NB4 (cell line): Measurements from ENCODE around the gene SH3PXD2A.

Source experiments
- DNase-seq: peaks from one replicate; pipeline ENCODE4 v3.0.0; 2010; ENCODE audit warnings: low read depth
- H3K4me3 ChIP-seq: one replicate; pipeline ENCODE4 v1.5.1; 2011; ENCODE audit warnings: mild to moderate bottlenecking, low read depth, low read length, moderate library complexity
- MYC ChIP-seq: IDR thresholded peaks from 2 replicates; pipeline ENCODE4 v1.6.1; 2011; ENCODE audit warnings: low read depth, low read length
- POLR2A ChIP-seq: IDR thresholded peaks from 2 replicates; pipeline ENCODE4 v1.6.1; 2011; ENCODE audit warnings: mild to moderate bottlenecking; ENCODE audit not compliant: insufficient read length; ENCODE audit errors: extremely low read depth
- TF ChIP-seq, protein P1 (sequence below): IDR thresholded peaks from 2 replicates; pipeline ENCODE4 v1.6.1; 2011; ENCODE audit warnings: low read depth, low read length
- TF ChIP-seq, protein P2 (sequence below): IDR thresholded peaks from one replicate; pipeline ENCODE4 v1.5.1; 2012; ENCODE audit warnings: low read depth, low read length

The SH3PXD2A gene

DNA sequence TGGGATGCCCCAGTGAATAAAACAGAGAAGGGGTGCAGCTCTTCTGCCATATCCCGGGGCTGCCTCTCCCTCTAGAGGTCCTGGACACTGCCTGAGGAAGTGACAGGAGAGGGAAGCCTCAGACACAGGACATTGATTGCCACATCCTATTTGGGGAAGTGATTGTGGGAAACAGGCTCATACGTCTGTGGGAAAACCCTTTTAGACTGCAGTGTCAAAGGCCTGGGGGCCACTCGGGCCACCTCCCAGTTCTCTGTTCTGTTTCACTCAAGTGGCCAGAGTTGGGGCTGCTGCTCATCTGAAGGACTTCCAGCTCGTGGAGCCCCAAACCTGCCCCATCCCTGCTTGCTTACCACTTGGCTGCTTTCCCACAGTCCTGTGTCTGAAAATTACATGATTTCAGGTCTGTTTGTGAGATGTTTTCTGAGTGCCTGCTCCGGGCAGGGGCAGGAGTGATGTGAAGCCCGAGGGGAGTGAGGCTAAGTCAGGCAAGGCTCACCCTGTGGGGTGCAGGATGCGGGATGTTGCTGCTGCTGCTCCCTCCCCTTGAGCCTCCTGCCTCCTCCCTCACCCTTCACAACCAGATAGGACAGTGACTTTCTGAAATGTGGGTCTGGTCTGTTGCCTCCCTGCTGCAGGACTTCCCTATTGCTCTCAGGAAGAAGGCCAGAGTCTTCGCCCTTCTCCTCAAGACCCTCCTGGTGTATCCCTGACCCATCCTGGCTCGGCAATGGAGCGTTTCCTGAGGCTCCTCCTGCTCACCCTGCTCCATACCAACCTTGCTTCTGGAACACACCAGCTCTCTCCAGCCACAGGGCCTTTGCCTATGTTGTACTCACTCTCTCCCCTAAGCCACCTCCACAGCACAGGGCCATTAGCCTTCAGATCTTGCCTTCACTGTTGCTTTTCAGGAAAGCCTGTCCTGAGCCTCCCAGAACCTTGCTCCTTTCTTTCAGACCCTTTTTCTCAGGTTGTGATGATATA, 303.5 kb downstream of the SH3PXD2A start:
- H3K4me3 ChIP-seq = no peak overlapping the region
- TF ChIP-seq, protein P1, sequence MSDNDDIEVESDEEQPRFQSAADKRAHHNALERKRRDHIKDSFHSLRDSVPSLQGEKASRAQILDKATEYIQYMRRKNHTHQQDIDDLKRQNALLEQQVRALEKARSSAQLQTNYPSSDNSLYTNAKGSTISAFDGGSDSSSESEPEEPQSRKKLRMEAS = no peak
- TF ChIP-seq MYC (no peak), POLR2A (no peak)
- TF ChIP-seq, protein P2, sequence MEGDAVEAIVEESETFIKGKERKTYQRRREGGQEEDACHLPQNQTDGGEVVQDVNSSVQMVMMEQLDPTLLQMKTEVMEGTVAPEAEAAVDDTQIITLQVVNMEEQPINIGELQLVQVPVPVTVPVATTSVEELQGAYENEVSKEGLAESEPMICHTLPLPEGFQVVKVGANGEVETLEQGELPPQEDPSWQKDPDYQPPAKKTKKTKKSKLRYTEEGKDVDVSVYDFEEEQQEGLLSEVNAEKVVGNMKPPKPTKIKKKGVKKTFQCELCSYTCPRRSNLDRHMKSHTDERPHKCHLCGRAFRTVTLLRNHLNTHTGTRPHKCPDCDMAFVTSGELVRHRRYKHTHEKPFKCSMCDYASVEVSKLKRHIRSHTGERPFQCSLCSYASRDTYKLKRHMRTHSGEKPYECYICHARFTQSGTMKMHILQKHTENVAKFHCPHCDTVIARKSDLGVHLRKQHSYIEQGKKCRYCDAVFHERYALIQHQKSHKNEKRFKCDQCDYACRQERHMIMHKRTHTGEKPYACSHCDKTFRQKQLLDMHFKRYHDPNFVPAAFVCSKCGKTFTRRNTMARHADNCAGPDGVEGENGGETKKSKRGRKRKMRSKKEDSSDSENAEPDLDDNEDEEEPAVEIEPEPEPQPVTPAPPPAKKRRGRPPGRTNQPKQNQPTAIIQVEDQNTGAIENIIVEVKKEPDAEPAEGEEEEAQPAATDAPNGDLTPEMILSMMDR = no peak
- DNase-seq = peak; percentile 58

DNA sequence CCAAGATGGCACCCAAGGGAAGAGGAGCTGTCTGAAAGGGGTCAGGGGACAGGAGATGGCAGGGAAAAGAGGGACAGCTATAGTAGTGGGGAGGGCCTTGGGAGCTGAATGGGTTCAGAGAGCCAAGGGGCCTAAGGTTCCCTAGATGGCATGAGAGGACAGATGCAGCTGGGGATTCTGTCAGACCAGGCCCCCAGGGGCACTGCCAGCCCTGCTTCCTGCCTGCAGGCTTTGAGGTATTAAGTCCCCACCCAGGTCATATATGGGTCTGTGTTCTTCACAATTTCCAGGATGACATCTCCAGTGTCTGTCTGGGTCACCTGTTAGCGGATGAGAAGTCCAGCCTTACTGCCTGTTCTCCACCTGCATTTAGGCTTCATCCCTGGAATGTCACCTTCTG, 305.1 kb downstream of the SH3PXD2A start:
- no peak for DNase-seq
- TF ChIP-seq POLR2A (no peak), MYC (no peak)
- TF ChIP-seq, protein P2 = no peak
- TF ChIP-seq, protein P1 = no peak
- H3K4me3 ChIP-seq = no peak overlapping the region

DNA sequence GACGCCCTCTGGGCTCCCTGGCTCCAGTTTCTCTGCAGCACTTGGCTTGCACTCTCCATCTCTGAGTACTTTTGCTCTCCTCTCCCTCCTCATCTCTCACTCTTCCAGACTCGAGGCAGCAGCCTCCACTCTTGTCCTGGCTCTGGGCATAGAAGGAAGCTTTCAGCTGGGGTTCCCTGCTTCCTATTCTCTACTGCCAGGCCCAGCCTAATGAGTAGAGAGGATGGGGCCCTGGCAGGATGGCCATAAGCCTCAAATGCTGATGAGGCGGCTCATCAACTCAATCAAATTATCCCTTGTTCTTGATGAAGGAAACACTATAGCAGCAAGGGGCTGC, 306.1 kb downstream of the SH3PXD2A start:
- TF ChIP-seq, protein P2 = no peak
- TF ChIP-seq, protein P1 = no peak
- TF ChIP-seq MYC = no peak
- DNase-seq = no peak
- no peak overlapping the region for H3K4me3 ChIP-seq

DNA sequence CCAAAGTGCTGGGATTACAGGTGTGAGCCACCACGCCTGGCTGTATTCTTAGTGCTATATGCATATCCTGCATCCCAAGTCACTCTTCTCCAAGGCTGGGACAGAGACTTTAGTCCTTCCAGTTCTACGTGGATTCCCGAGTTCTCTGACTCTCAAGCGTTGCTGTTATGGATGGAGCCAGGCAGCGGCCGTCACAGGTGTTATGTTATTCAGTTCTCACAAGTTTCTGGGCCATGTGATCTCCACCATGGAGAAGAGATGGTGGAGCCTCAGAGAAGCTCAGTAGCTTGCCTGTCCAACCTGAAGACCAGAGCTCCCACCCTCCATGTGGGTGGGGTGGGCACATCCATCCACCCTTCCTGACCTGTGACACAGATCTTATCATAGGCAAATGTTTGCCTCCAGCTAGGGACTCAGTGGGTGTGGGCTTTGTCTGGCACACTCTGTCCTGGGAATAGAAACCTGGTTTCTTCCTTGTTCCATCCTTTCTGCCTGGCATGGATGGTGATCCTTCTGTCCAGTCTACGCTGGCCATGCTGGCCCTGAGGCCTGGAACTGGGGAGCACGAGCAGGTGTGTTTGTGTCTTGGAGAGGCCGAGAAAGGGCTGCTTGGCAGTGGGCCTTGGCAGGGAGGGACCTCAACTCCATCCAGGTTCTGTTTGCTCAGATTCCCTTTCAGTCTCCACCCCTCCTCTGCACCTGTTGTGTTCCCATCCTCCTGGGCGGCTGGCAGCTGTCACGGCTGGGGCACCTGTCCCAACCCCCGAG, 306.6 kb downstream of the SH3PXD2A start:
- no peak for DNase-seq

DNA sequence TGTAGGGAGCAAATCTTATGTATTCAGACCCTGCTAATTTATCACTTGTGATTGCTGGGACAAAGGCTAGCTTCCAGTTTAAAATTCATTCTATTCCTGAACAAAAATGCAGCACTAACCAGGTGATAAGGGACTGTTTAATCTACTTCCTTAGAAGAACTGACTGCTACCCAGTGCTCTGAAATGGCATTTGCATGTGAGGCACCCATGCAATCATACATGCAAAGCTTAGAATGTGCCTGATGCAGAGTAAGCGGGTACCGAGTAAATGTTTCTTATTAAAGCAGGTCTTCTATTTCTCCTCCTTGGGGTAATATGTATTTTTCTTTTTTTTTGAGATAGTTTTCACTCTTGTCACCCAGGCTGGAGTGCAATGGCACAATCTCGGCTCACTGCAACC, 307.4 kb downstream of the SH3PXD2A start:
- no peak overlapping the region for H3K4me3 ChIP-seq
- TF ChIP-seq, protein P2 = no peak
- TF ChIP-seq, protein P1 = no peak
- no peak for TF ChIP-seq POLR2A
- no peak for TF ChIP-seq MYC
- no peak for DNase-seq

More for the DNA sequence above, 306.6 kb downstream of the SH3PXD2A start:
- TF ChIP-seq, protein P1 = no peak
- TF ChIP-seq MYC (no peak), POLR2A (no peak)
- no peak overlapping the region for H3K4me3 ChIP-seq
